ENCODE data around the gene PDZD2. TPM values are rescaled to one million over a fixed set of nuclear protein-coding genes. Genes with fewer than 3 reads are reported as not detected.
"Not testable (repeated sequence)": the region's sequence is repeated elsewhere in the genome, so short reads cannot be mapped to it uniquely, and the experiment has no call there.

Gene PDZD2
- total and polyA plus RNA-seq, 8 donors = 16.2 to 49.8 (median 20.4) TPM

- Histone ChIP-seq H3K36me3 (no peaks in the 10 kb centered on the region), H3K4me3 (no peak overlapping the region), H3K27ac (no peak overlapping the region), H3K4me1 (no peaks in the 10 kb centered on the region), H3K9me3 (no peaks in the 10 kb centered on the region), H3K27me3 (no peaks in the 10 kb centered on the region)
- ATAC-seq (no peak), DNase-seq (no peak)
- intact Hi-C loops (cut with DNase I) = no loop called here
- TF ChIP-seq CTCF (IDR thresholded peaks at IDR 0.05) = no peak
Observed at GRCh38 chr5:31769530-31769929, 130.6 kb downstream of the PDZD2 start.

- Histone ChIP-seq H3K36me3 (no peaks in the 10 kb centered on the region), H3K4me1 (no peaks in the 10 kb centered on the region), H3K27me3 (no peaks in the 10 kb centered on the region), H3K9me3 (no peaks in the 10 kb centered on the region), H3K27ac (no peak overlapping the region), H3K4me3 (no peak overlapping the region)
- TF ChIP-seq CTCF (IDR thresholded peaks at IDR 0.05) = no peak
- intact Hi-C loops (cut with DNase I) = no loop called here
- peak; percentile 14 for ATAC-seq
- DNase-seq = no peak
Observed at GRCh38 chr5:31770132-31770720, 131.3 kb downstream of the PDZD2 start.

GRCh38 chr5:31770998-31771397 is 132.1 kb downstream of the PDZD2 start:
- ATAC-seq (no peak), DNase-seq (no peak)
- Histone ChIP-seq H3K4me1 (no peaks in the 10 kb centered on the region), H3K9me3 (no peaks in the 10 kb centered on the region), H3K4me3 (no peak overlapping the region), H3K36me3 (no peaks in the 10 kb centered on the region), H3K27me3 (no peaks in the 10 kb centered on the region), H3K27ac (no peak overlapping the region)
- TF ChIP-seq CTCF (IDR thresholded peaks at IDR 0.05) = no peak
- intact Hi-C loops (cut with DNase I) = no loop called here

- DNase-seq (no peak), ATAC-seq (no peak)
- H3K4me3 ChIP-seq = no peak overlapping the region
- H3K36me3 ChIP-seq = no peaks in the 10 kb centered on the region
- H3K4me1 ChIP-seq = no peaks in the 10 kb centered on the region
- intact Hi-C loops (cut with DNase I) = no loop called here
- H3K27me3 ChIP-seq = no peaks in the 10 kb centered on the region
- no peak for TF ChIP-seq CTCF (IDR thresholded peaks at IDR 0.05)
- H3K27ac ChIP-seq = no peak overlapping the region
- H3K9me3 ChIP-seq = no peaks in the 10 kb centered on the region
Observed at GRCh38 chr5:31771500-31771899, 132.6 kb downstream of the PDZD2 start.

GRCh38 chr5:31776294-31776693 is 137.4 kb downstream of the PDZD2 start:
- DNase-seq; ATAC-seq; H3K9me3 ChIP-seq; H3K4me3 ChIP-seq; H3K27ac ChIP-seq; H3K4me1 ChIP-seq; H3K36me3 ChIP-seq; intact Hi-C loops (cut with DNase I); H3K27me3 ChIP-seq: not testable (repeated sequence)

All from left lung (tissue), 10 donors.